Smooth muscle cell (in vitro differentiated cells): ENCODE results near the gene SPEF2. TPM values are rescaled to one million over a fixed set of nuclear protein-coding genes. Genes with fewer than 3 reads are reported as not detected.
"Not testable (repeated sequence)": the region's sequence is repeated elsewhere in the genome, so short reads cannot be mapped to it uniquely, and the experiment has no call there.

ENCODE experiments used
- DNase-seq: peaks from one replicate; lab custom pipeline; 2025; ENCODE audit not compliant: unreplicated experiment; lab: John Stamatoyannopoulos, UW
- H2AFZ ChIP-seq: fragments of 200-600 bp; sonication (generic); 2 replicates; pipeline ENCODE4 v1.6.0; 2016; ENCODE audit warnings: antibody characterized with exemption, low read depth, mild to moderate bottlenecking
- H3F3A ChIP-seq: fragments of 200-600 bp; sonication (generic); 2 replicates; pipeline ENCODE4 v1.6.0; 2017; ENCODE audit warnings: antibody characterized with exemption, low read depth
- H3K27ac ChIP-seq: fragments of 200-600 bp; sonication (generic); 2 replicates; pipeline ENCODE4 v1.5.1; 2016; ENCODE audit warnings: low read depth, mild to moderate bottlenecking
- H3K27me3 ChIP-seq: fragments of 200-600 bp; sonication (generic); 2 replicates; pipeline ENCODE4 v1.6.1; 2016; ENCODE audit warnings: low read depth, mild to moderate bottlenecking
- H3K36me3 ChIP-seq: fragments of 200-600 bp; sonication (generic); 2 replicates; pipeline ENCODE4 v1.5.1; 2016; ENCODE audit warnings: low read depth
- H3K4me1 ChIP-seq: fragments of 200-600 bp; sonication (generic); 2 replicates; pipeline ENCODE4 v1.5.1; 2016; ENCODE audit warnings: low read depth
- H3K4me2 ChIP-seq: fragments of 200-600 bp; sonication (generic); 2 replicates; pipeline ENCODE4 v1.6.0; 2016; ENCODE audit warnings: mild to moderate bottlenecking
- H3K4me3 ChIP-seq: fragments of 200-600 bp; sonication (generic); 2 replicates; pipeline ENCODE4 v1.5.1; 2016; ENCODE audit warnings: mild to moderate bottlenecking
- H3K79me2 ChIP-seq: fragments of 200-600 bp; sonication (generic); 2 replicates; pipeline ENCODE4 v1.6.0; 2016; ENCODE audit warnings: low read depth, mild to moderate bottlenecking
- H3K9ac ChIP-seq: fragments of 200-600 bp; sonication (generic); 2 replicates; pipeline ENCODE4 v1.6.0; 2016; ENCODE audit warnings: low read depth
- H3K9me3 ChIP-seq: fragments of 200-600 bp; sonication (generic); replicated peaks from 2 replicates; pipeline ENCODE4 v1.5.1; 2016; ENCODE audit warnings: low read depth
- H4K20me1 ChIP-seq: fragments of 200-600 bp; sonication (generic); 2 replicates; pipeline ENCODE4 v1.6.0; 2016; ENCODE audit warnings: low read depth
- CTCF ChIP-seq: fragments of 200-600 bp; sonication (generic); IDR thresholded peaks from 2 replicates; pipeline ENCODE4 v1.5.1; 2017; ENCODE audit warnings: borderline replicate concordance, mild to moderate bottlenecking, antibody characterized with exemption; ENCODE audit not compliant: insufficient read depth, poor library complexity, severe bottlenecking
- WGBS: methylation state at CpG from one replicate; pipeline ENCODE4 v1.1.7; 2016; ENCODE audit warnings: low lambda C conversion rate; 5-methylcytosine and 5-hydroxymethylcytosine counted together
- polyA plus RNA-seq: library from polyadenylated mRNA; unstranded; fragments of >200 nt; fragmentation: Nextera tagmentation; extraction: Ambion mirVana; gene quantifications from 2 replicates; pipeline ENCODE4 v1.2.1, GENCODE V29; 2016
- total RNA-seq: library from RNA; depleted of rRNA; stranded (reverse); fragments of >200 nt; gene quantifications from 2 replicates; pipeline ENCODE4 v1.2.3, GENCODE V29; 2014

SPEF2 gene
- total and polyA plus RNA-seq, 2 experiments from 2014 or later: 3.1 to 4.8 TPM

- no peaks in the 10 kb centered on the region for H3K36me3 ChIP-seq
These were observed 50.7 kb downstream of the SPEF2 start for GRCh38 chr5:35668319-35668718.

GRCh38 chr5:35668794-35669193 is 51.1 kb downstream of the SPEF2 start:
- Histone ChIP-seq H3K36me3 (no peaks in the 10 kb centered on the region), H3K27me3 (no peaks in the 10 kb centered on the region), H3K79me2 (no peaks in the 10 kb centered on the region), H4K20me1 (no peaks in the 10 kb centered on the region), H3K4me2 (no peak overlapping the region), H3K27ac (no peak overlapping the region), H2AFZ (no peak overlapping the region), H3F3A (no peaks in the 10 kb centered on the region), H3K9me3 (no peaks in the 10 kb centered on the region), H3K9ac (no peak overlapping the region), H3K4me3 (no peak overlapping the region), H3K4me1 (no peaks in the 10 kb centered on the region)
- TF ChIP-seq CTCF: no peak
- 83% methylated on average over 2 of the region's 2 CpGs for WGBS
- DNase-seq: no peak

More at GRCh38 chr5:35668319-35668718, 50.7 kb downstream of the SPEF2 start:
- no peaks in the 10 kb centered on the region for H3K27me3 ChIP-seq
- H2AFZ ChIP-seq: no peak overlapping the region
- no peak overlapping the region for H3K4me3 ChIP-seq
- H3F3A ChIP-seq: no peaks in the 10 kb centered on the region
- 90% methylated on average over 2 of the region's 2 CpGs for WGBS
- no peaks in the 10 kb centered on the region for H4K20me1 ChIP-seq
- H3K27ac ChIP-seq: no peak overlapping the region
- no peak overlapping the region for H3K4me2 ChIP-seq
- H3K9ac ChIP-seq: no peak overlapping the region
- no peaks in the 10 kb centered on the region for H3K4me1 ChIP-seq
- no peaks in the 10 kb centered on the region for H3K79me2 ChIP-seq
- no peak for DNase-seq
- no peaks in the 10 kb centered on the region for H3K9me3 ChIP-seq
- TF ChIP-seq CTCF: no peak

GRCh38 chr5:35671541-35672295 is 54.1 kb downstream of the SPEF2 start:
- no peaks in the 10 kb centered on the region for H3F3A ChIP-seq
- no peaks in the 10 kb centered on the region for H3K79me2 ChIP-seq
- no peak overlapping the region for H3K4me3 ChIP-seq
- H3K36me3 ChIP-seq: no peaks in the 10 kb centered on the region
- H3K27me3 ChIP-seq: no peaks in the 10 kb centered on the region
- H2AFZ ChIP-seq: no peak overlapping the region
- H4K20me1 ChIP-seq: no peaks in the 10 kb centered on the region
- 78% methylated on average over 5 of the region's 5 CpGs for whole genome bisulfite sequencing
- no peak overlapping the region for H3K9ac ChIP-seq
- no peaks in the 10 kb centered on the region for H3K9me3 ChIP-seq
- H3K4me2 ChIP-seq: peak overlapping the region; percentile 3
- no peak for DNase-seq
- TF ChIP-seq CTCF: no peak
- no peaks in the 10 kb centered on the region for H3K4me1 ChIP-seq
- H3K27ac ChIP-seq: peak overlapping the region; percentile 54

GRCh38 chr5:35672296-35672655 is 54.6 kb downstream of the SPEF2 start:
- H3K9ac ChIP-seq, H3K4me1 ChIP-seq, DNase-seq, H3K4me2 ChIP-seq, H3K9me3 ChIP-seq, H4K20me1 ChIP-seq, H3F3A ChIP-seq, H3K79me2 ChIP-seq, H2AFZ ChIP-seq, H3K27me3 ChIP-seq, H3K36me3 ChIP-seq, H3K4me3 ChIP-seq, H3K27ac ChIP-seq: not testable (repeated sequence)
- WGBS: 95% methylated on average over 1 of the region's 1 CpG
